Esophagus muscularis mucosa (tissue), 4 donors: ENCODE measurements around the gene TNFRSF21.
"Not testable (repeated sequence)": the region's sequence is repeated elsewhere in the genome, so short reads cannot be mapped to it uniquely, and the experiment has no call there.

Experiments
- EP300 ChIP-seq: sonication (generic); formaldehyde crosslinking; IDR thresholded peaks from one replicate; pipeline ENCODE4 v1.6.1; 2017; ENCODE audit warnings: antibody characterized with exemption
- POLR2AphosphoS5 ChIP-seq, 2 donors: sonication (generic); formaldehyde crosslinking; IDR thresholded peaks; one replicate each; pipeline ENCODE4 v1.6.1; 2017; ENCODE audit warnings: antibody characterized with exemption in 2 of 2
- TF ChIP-seq, protein P1 (sequence below), 3 experiments: fragments of 200-600 bp in 2 of 3; fragments of 450-650 bp in 1 of 3; sonication (generic) in 2 of 3; IDR thresholded peaks; one replicate each; pipeline ENCODE4 v1.5.1; 2017 to 2019; ENCODE audit warnings: antibody characterized with exemption in 3 of 3, mild to moderate bottlenecking in 2 of 3, moderate library complexity in 1 of 3

DNA sequence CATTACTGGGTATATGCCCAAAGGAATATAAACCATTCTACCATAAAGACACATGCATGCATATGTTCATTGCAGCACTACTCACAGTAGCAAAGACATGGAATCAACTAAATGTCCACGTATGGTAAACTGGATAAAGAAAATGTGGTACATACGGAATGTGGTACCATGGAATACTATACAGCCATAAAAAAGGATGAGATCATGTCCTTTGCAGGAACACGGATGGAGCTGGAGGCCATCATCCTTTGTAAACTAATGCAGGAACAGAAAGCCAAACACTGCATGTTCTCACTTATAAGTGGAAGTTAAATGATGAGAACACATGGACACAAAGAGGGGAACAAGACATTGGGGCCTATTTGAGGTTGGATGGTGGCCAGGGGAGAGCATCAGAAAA, 81.6 kb downstream of the TNFRSF21 start:
- TF ChIP-seq EP300; POLR2AphosphoS5 (IDR thresholded peaks at IDR 0.05): not testable (repeated sequence)
- TF ChIP-seq, protein P1, sequence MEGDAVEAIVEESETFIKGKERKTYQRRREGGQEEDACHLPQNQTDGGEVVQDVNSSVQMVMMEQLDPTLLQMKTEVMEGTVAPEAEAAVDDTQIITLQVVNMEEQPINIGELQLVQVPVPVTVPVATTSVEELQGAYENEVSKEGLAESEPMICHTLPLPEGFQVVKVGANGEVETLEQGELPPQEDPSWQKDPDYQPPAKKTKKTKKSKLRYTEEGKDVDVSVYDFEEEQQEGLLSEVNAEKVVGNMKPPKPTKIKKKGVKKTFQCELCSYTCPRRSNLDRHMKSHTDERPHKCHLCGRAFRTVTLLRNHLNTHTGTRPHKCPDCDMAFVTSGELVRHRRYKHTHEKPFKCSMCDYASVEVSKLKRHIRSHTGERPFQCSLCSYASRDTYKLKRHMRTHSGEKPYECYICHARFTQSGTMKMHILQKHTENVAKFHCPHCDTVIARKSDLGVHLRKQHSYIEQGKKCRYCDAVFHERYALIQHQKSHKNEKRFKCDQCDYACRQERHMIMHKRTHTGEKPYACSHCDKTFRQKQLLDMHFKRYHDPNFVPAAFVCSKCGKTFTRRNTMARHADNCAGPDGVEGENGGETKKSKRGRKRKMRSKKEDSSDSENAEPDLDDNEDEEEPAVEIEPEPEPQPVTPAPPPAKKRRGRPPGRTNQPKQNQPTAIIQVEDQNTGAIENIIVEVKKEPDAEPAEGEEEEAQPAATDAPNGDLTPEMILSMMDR (IDR thresholded peaks at IDR 0.05): not testable (repeated sequence)
